Thoracic aorta endothelial cell (primary cell): ENCODE data around the gene RASGRP3. TPM values are rescaled to one million over a fixed set of nuclear protein-coding genes. Genes with fewer than 3 reads are reported as not detected.

Source experiments
- small RNA-seq: library from RNA; depleted of rRNA; stranded (forward); fragments of <200 nt; gene quantifications from one replicate; pipeline ENCODE3, GENCODE V24; 2012
- total RNA-seq: library from RNA; depleted of rRNA; stranded (reverse); fragments of >200 nt; gene quantifications from 2 replicates; pipeline ENCODE4 v1.2.3, GENCODE V29; 2012

RASGRP3 gene, protein sequence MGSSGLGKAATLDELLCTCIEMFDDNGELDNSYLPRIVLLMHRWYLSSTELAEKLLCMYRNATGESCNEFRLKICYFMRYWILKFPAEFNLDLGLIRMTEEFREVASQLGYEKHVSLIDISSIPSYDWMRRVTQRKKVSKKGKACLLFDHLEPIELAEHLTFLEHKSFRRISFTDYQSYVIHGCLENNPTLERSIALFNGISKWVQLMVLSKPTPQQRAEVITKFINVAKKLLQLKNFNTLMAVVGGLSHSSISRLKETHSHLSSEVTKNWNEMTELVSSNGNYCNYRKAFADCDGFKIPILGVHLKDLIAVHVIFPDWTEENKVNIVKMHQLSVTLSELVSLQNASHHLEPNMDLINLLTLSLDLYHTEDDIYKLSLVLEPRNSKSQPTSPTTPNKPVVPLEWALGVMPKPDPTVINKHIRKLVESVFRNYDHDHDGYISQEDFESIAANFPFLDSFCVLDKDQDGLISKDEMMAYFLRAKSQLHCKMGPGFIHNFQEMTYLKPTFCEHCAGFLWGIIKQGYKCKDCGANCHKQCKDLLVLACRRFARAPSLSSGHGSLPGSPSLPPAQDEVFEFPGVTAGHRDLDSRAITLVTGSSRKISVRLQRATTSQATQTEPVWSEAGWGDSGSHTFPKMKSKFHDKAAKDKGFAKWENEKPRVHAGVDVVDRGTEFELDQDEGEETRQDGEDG
- total RNA-seq = 35.7 and 42.4 TPM in 2 replicates

DNA sequence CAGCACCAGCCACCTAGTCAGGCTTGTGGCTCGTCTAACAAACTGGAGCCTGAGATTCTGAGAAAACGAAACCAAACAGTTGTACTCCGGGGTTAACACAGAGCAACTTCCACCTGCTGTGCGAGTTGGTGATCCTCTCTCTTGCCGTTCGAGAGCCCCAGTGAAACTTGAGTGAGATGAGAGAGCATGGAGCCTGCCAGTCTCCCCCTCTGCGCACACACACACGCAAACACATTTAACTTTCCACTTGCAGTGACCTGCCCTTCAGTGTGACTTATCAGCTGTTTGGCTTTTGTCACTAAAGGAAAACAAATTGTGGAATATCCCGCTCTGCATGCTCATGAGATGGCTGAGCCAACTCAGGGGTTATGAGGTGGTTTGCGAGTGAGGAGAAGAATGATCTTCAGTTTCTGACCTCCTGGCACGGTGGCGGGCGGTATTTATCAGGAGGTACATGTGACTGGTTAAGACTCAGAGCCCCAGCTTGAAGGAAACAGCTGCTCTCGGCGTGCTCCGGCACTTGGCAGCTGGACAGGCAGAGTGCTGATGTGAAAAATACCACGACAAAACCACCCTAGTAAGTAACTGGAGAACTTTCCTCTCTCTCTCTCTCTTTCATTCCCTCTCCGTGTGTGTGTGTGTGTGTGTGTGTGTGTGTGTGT lies at the start of gene RASGRP3:
Gene RASGRP3 (plus strand): TSS at position 519 of the 662 bp plus-strand sequence. CDS start 38,488 bp downstream, outside the sequence.

DNA sequence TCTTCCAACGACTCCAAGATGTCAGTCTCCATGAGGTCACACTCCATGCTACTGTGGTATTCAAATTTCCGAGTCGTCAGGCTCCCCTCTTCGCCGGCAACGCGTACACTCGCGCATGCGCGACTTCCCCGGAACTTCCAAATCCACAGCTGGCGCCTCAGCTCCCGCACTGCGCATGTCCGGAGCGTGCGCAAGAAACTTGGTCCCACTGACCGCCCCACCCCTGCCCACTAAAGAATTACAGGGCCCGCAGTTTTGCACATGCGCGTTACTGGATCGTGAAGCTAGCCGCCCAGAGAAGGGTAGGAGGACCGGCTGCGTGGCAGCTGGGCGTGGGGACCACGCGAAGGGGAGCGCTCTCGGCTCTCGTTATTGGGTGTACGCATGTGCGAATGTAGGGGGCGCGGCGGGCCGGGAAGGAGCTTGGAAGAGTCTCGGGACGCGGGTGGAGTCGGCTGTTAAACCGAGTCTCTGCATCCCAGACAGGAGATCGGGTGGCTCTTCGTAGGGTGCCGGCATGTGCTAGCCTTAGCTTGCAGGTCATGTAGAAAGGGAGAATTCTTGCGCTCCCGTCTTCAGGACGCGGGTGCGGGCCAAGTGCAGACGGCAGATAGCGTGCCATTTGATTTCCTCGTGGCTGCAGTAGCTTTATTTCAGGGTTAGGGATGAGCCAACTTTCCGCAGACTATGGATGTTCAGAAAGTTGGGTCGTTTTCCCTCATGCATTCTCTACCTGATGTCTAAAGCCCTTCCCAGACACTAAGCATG lies 122.9 kb downstream of the RASGRP3 start, which contains the start of gene FAM98A:
Gene FAM98A (minus strand): TSS at position 125 of the 768 bp plus-strand sequence. CDS start 78 bp downstream, at position 47.

Small RNA genes within 50 kb of the gene (small RNA-seq; reads per million reads assigned to genes)
- gene ATP6V0E1P3 = not detected

Other genes starting within 250 kb of the RASGRP3 start
- 70.7 and 89.3 TPM in 2 replicates for gene FAM98A, start 122.7 kb downstream of the RASGRP3 start, total RNA-seq